ENCODE measurements around the gene SLC43A2.

Gene SLC43A2

DNA sequence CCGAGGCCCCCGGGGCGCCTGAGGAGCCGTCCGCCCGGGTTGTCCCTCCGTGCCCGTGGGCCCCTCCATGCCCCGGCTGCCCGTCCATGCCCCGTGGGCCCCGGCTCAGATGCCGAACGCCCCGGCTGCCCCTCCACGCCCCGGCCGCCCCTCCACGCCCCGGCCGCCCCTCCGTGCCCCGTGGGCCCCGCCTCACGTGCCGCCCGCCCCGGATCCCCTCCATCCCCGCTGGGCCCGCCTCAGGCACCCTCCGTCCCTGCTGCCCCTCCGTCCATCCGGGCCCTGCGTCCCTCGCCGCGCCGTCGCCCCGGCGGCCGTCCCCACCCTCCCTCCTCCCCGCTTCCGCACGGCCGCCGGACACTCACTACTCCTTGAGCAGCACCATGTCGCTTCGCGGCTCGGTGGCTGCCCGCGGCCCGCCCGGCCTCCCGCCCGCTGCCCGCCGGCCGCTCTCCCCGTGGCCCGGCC, 66.4 kb downstream of the SLC43A2 start:
- no peak for DNase-seq (ENCODE audit: low spot score)

DNA sequence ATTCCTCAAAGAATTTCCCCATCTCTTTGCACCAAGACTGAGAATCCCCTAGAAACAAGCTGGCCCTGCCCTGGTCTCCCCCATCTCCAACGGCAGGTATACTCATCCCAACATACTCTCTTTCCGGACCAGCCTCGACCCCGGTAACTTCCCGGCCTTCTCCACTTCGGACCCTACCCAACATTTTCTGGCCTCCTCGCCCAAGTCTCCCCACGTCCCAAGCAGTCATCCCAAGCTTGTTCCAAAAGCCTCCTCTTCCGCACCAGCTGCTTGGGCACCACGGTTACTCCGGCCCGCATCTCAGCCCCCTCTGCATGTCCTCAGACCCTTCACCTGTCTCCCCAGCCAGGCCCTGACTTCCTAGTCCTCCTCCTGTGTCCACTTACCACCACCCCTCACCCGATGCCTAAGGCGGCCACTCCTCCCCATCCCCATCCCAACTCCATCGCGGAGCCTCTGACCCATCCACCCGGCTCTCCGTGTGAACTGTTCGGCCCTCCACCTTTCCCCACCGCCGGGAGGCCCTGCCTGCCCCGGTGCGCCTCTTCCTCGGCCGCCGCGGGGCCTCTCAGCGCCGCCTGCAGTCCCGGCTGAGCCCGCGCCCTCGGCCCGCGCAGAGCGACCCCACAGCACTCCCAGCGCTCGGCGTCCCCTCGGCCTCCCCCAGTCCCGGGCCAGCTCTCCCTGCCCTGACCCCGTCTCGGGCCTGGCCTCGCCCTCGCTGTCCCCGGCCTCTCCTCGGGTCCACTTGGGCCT, 67.0 kb downstream of the SLC43A2 start:
- DNase-seq (ENCODE audit: low spot score) = peak; percentile 69

DNA sequence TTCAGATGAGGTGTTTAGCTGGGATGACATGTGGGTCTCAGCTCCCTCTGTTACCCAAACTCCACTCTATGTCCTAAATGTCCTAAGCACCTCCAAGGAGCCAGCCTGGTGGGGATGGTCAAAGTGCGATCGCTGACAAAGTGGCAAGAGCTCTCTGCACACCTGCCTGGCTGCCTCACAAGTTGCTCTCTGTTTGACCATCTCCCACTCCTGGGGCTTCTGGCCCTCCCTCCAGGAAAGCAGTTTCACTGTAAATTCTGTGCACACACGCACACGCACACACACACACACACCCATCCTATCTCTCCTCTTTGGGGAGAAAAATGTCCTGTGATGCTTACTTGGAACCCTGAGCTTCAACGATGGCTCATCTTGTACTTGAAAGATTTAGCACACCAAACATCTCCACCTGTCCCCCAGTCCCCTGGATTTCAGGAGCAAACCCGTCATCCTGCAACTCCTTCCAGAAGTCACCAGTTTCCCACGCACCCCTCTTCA, 67.7 kb downstream of the SLC43A2 start:
- no peak for DNase-seq (ENCODE audit: low spot score)

DNA sequence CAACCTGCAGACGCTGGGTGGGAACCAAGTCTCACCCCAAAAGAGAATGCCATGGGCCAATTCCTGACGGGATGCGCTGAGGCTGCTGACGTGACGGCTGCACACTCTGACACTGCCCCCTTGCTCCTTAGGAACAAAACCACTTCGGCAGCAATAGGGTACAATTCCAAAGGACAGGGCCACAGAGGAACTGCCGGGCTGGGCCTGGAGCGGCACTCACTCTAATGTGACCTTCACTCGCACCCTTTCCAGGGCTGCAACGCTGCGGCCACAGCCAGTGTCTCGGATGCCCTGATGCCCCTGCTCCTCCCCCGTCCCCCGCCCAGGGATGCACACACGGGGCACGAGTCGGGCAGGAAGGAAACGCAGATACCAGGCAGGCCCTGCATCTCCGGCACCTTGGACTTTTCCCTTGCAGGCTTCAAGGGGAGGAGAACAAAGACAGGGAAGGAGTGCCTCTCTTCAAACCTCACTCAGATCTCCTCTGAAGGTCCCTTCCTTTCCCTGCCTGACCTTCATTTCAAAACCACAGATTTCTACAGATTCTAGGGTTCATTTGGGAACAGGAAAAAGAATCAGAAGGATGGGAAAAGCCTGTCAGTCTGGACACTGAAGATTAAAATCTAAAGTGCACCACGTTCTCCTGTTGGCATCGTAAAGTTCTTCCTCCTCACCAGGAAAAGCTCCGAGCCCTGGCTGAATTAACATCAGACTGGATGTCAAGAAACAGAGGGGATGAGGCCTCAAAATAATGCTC, 68.4 kb downstream of the SLC43A2 start:
- no peak for DNase-seq (ENCODE audit: low spot score)

DNA sequence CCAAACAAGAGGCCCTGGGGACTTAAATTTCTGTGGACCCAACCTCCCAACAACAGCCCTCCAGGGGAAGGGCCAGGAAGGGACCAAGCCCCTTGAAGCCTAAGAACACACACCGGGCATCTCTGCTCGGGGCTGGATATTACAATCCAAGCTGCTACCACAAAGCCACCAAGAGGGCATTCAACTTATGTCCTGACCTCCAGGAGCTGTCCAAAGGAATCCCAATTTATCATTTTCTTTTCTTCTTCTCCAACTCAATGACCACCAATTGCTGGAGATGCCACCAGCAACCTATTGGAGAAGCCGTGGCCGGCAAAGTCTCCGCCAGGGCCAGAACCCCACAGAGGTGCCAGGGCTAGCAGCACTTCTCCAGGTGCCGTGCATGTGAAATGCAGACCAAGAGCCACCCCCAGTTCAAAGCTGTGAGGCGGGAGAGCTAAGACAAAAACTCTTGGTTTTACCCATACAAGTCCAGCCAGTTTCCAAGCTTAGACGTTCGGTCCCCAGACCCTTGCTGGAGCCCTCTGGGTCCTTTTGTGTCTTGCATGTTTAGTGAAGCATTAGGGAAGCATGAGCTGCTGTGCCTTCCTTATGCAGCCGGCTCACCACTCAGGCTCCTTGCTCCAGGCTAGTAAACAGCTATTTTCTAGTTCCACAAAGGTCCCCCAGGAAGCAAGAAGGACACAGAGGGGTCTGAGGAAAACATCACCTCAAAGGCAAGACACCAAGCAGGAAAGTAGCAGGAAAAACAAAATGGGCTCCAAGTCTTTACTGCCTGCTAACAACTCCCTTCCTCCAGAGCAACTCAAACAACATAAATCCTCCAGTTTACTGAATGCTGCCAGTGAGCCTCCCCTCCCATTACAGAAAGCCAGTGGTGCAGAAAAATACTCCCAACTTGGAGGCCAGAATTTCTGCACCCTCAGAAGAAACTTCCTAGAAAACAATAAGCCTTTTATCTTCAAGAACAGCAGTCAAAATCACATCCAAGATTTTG, 69.3 kb downstream of the SLC43A2 start:
- no peak for DNase-seq (ENCODE audit: low spot score)

DNA sequence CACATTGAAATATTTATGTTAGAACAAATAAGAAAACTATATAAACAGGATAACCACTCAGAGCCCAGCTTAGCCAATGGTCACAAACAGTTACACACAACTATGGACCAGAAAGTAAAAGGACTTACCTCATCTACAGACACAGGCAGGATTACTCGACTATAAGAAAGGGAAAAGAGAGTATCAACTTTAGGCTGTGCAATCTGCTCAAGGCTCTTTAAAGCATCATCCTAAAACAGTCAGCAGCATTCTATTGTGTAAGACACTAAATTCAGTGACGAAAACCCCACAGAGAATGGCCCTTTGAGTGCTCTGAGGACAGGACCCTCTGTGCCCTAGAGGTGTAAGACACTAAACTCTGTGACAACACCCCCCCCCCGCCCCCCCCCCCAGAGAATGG, 70.2 kb downstream of the SLC43A2 start:
- no peak for DNase-seq (ENCODE audit: low spot score)

DNA sequence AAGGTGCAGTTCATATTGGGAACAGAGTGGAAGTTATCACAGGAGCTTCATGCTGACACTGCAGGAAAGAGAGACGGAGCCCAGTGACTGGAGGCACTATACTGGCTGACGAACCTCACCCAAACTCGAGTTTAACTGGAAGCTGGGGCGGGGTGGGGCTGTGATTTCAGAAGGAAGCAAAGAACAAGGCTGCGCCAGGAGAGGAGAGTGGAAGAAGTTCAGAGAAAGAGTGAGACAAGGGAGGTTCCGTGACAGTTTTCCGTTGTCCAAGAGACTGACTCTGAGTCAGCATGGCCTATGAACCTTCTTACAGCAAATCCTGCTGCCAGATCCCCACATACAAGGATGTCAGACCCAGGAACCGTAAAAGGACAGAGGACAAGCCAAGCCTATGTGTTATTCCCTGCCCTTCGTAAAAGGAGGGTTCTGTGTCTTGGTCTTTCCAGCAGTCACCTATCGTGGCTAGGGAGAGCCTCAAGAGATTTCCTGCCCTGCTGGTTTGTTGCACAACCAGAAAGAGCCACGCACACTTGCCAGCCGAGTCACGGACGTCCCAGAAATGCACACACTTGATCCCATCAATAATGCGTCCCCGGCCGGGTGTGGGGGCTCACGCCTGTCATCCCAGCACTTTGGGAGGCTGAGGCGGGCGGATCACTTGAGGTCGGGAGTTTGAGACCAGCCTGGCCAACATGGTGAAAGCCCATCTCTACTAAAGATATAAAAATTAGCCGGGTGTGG, 71.1 kb downstream of the SLC43A2 start:
- no peak for DNase-seq (ENCODE audit: low spot score)

DNA sequence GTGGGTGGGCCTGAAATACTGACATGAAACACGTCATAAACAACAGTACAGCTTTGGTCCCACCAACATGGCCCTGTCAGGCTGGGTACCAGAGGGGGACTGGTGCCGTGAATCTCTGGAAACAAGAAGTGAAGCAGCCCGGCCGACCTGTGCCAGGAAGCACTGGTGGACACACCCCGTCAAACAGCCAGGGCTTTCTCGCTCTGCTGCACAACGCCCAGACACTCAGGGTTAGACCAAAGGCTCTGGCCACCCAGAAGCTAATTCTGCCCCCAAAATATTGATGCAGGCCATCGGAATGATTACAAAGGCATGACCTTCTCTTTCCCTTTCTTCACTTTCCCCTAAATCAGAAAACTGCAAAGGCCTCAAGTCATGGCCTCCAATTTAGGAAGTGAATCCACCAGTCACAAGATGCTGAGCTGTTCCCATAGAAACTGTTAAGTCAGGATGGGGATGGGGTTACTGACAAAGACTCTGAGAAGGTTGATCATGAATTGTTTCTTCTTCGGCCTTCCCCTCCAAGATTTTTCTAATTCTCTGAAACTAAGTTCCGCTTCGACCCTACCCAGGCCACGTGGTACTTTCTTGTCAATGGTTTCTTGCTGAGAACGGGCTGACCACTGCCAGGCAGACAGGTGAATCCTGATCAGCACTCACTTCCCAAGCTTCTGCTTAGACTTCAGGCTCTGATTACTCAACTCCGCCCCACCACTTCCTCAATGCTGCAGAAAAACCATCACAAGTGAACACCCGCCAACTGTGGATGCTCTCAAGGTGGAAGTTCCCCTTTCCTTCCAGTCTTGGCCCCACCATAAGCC, 72.8 kb downstream of the SLC43A2 start:
- no peak for DNase-seq (ENCODE audit: low spot score)

DNA sequence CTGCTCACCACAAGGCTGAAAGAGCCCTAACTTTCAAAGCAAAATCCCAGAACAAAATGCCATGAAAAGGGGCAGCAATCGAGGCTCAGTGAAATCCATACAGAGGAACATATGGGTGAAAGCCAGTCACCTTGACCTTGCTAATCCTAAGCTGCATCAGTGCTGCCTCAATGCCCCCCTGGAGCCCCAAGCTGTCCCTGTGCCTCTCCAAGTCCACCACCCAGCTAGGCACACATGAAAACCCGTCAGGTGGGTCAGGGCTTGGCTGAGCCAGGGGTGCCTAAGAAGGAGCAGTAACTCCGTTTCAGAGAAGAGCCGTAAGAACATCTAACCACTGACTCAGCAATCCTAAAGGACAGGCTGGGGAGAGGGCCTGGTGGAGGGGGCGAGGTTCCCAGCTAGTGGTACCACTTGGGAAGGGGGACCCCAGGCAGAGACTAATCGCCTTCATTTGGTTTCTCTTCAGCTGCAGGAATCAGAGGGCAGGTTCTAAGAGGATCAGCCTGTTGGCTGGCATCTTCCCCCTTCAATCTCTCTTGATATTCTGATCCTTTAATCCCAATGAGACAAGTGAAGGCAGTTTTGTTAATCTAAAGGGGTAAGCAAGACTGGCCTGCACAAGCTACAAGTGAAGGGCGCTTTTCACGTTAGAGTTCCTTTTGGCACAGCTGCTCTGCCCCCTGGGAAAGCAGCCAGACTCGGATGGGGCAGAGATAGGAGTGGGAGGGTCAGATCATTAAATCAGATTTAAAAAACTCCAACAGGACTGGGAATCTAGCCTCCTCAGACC, 73.7 kb downstream of the SLC43A2 start:
- peak; percentile 65 for DNase-seq (ENCODE audit: low spot score)

DNA sequence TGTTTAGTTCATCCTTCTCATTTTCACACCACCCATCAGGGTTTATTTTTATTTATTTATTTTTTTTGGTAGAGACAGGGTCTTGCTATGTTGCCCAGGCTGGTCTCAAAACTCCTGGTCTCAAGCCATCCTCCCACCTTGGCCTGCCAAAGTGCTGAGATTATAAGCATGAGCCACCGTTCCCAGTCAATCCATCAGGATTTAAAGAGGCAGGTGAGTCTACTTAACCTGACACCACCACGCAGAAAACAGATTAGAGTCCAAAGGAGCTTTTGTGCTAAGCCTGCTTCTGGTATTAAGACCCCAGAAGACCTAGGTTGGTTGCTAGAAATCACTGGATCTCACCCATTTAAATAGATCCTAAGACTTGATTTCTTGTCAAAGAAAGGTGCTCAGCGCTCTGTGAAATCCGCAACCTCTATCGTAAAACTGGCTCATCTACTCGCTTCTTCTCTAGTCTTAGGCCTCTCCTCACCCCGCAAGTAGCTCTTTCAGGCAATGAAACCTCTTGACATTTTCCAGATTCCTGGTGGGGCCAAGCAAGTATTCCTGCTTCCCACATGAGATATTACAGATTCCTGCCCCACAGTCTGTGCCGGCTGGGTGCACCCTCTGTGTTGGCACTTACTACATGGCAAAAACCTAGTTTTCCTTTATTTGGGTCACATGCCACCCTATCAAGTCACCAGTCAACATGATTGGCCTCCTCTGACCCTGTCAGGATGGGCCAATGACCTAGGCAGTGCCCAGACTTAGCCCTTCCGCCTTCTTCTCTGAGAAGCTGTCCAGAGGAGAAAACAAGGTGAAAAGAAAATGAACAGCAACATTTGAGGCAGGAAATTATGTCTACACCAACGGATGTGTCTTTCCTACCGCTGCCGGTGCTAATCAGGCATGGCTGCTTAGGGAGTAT, 75.0 kb downstream of the SLC43A2 start:
- no peak for DNase-seq (ENCODE audit: low spot score)

DNA sequence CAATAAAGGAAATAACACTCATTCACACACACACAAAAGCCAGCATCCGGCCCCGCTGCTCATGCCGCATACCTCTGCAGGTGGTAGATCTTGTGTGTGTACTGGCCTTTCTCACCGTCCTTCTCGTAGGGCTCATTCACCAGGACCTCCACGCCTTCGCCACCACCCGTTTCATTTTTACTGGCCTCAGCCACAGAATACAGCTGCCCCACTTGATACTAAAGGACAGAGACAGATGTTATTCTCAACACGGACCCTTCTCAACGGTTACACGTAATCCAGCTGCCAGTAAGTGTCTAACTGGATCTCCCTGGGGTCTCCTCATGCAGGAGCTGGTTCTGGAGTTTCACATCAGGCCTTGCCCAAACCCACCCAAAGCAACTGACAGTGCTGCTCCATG, 75.7 kb downstream of the SLC43A2 start:
- DNase-seq (ENCODE audit: low spot score) = no peak

DNA sequence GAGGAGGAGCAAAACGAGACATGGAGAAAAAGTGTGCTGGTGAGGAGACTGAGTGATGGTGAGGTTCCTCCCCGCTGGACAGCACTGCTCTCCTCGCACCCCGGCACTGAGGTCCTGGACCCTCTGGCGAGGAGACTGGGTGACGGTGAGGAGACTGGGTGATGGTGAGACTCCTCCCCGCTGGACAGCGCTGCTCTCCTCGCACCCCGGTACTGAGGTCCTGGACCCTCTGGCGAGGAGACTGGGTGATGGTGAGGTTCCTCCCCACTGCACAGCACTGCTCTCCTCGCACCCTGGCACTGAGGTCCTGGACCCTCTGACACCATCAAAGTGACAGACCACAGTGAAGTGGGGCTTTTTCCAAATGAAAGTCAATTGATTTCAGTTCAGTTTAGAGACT, 76.9 kb downstream of the SLC43A2 start:
- no peak for DNase-seq (ENCODE audit: low spot score)

DNA sequence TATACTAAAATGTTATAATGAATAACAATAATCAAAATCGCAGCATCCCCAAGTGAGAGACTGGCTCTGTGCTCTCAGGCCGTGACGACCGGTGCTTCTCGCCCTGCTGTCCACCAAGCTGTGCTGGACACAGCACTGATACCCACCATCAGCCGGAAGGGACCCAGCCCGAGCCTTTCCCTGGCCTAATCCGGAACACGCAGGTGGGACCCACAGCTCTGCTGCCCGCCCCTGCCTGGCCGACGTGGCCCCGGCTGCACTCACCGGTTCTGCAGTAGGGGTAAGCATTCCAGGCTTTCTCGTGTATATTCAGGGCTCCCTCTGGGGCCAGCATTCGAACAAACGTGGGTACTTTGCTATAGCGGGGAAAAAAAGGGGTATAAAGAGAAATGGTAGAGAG, 80.6 kb downstream of the SLC43A2 start:
- no peak for DNase-seq (ENCODE audit: low spot score)

DNA sequence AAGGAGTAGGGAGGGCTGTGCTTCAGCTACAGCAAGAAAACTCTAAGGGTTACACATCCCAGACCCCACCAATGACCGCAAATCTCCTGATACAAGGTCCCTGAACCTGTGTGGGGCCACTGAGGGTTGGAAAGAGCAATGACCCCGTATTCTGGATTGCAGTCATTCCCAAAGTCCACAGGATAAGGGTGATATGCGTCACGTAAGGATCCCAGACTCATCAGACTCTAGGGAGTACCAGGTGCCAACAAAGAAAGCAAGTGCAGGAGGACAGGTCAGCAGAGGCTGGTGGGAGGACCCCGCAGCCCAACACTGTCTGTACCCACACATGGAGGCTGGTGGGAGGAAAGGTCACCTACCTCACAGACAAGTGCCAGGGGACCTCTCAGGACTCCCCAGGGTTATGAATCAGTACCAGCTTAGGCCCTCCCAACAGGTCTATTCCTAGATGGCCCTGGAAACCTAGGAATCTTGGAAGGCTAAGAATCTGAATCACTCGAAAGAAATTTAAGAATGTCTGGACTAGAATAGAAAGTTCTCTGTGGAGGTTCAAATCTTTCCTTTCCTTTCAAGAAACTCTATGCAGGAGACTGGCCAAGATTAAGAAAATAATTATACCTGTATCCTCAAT, 82.2 kb downstream of the SLC43A2 start:
- DNase-seq (ENCODE audit: low spot score) = no peak

DNA sequence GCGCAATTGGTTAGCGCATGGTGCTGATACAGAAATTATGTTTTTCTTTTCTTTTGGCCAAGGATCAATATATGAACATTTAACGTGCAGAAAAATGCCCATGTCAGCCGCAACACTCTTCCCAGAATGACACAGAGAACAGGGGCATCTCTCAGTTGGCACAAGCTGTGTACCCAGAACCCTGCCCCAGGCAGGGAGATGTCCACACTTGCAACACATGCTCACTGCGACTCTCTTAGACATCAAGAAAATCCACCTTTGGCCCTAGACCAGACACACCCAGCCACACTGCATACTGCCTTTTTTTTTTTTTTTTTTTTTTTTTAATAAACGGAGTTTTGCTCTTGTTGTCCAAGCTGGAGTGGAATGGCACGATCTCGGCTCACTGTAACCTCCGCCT, 83.0 kb downstream of the SLC43A2 start:
- no peak for DNase-seq (ENCODE audit: low spot score)

DNA sequence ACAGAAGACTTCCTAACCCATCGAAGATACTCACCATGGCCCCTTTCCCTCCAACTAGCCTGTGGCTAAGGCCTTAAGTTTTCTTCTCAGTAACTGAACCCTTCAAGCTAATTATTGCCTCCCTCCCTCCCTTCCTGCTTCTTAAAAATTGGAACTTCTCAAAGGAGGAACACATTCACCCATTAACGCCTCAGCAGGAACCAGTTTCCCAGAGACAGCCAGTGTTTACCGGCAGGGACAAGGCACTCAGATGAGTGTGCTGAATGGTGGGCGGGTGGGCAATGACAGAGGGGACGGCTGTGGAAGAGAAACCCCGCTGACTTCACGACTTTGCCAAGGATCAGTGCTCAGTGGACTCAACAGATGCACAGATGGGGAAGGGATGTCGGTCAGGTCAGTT, 86.3 kb downstream of the SLC43A2 start:
- DNase-seq (ENCODE audit: low spot score) = no peak

DNA sequence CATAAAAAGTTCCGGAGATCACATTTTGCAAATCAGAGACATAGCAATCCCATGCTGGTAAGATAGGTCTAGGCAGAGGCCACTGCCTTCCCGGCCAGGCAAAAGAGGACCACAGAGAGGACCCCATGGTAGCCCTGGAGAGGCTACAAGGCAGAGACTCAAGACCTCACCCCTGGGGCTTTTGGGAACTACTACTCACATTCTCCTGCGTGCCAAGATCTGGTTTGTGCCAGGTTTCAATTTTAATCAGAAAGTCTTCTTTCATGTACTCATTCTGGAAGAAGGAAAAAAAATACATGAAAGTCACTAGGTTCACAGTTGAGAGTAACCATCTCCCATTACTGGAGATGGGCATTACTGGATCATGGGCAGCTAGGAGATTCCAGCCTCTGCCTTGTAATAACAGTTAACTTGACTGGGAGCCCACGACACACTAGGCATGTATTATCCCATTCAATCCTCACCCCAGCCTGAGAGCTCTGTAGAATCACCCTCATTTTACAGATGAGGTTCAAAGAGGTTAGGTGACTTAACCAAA, 87.2 kb downstream of the SLC43A2 start:
- no peak for DNase-seq (ENCODE audit: low spot score)

DNA sequence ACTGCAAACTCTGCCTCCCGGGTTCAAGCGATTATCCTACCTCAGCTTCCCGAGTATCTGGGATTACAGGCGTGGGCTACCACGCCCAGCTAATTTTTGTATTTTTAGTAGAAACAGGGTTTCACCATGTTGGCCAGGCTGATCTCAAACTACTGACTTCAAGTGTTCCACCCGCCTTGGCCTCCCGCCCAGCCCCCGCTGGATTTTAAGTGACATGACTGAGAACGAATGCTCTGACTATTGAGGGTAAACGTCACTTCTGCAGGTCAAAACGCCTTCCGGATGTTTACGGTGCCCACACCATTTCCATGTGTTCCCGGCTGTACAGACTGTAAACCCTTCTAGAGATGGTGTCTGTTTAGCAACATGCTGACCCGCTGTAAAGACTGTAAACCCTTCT, 88.8 kb downstream of the SLC43A2 start:
- DNase-seq (ENCODE audit: low spot score) = no peak

Data from D341Med (cell line).